Suprapubic skin (tissue), 4 donors: ENCODE results near the gene PPP4C. TPM values are rescaled to one million over a fixed set of nuclear protein-coding genes. Genes with fewer than 3 reads are reported as not detected.
A peak's percentile ranks its signal among the peaks of the same experiment; 100 is the strongest.
"Not testable (repeated sequence)": the region's sequence is repeated elsewhere in the genome, so short reads cannot be mapped to it uniquely, and the experiment has no call there.

ENCODE experiments used
- DNase-seq, 2 donors: peaks; one replicate each; pipeline ENCODE4 v3.0.0-alpha.2; 2019; ENCODE audit warnings: low spot score in 2 of 2
- H3K27ac ChIP-seq: fragments of 200-600 bp; sonication (generic); one replicate; pipeline ENCODE4 v1.5.1; 2019
- H3K27me3 ChIP-seq: fragments of 200-600 bp; sonication (generic); one replicate; pipeline ENCODE4 v1.5.1; 2019
- H3K36me3 ChIP-seq: fragments of 200-600 bp; sonication (generic); one replicate; pipeline ENCODE4 v1.5.1; 2019
- H3K4me1 ChIP-seq: fragments of 200-600 bp; sonication (generic); one replicate; pipeline ENCODE4 v1.5.1; 2019
- H3K4me3 ChIP-seq: fragments of 200-600 bp; sonication (generic); one replicate; pipeline ENCODE4 v1.5.1; 2019; ENCODE audit warnings: mild to moderate bottlenecking
- H3K9me3 ChIP-seq: fragments of 200-600 bp; sonication (generic); one replicate; pipeline ENCODE4 v1.5.1; 2019
- CTCF ChIP-seq, 2 donors: fragments of 200-600 bp in 1 of 2; fragments of 450-650 bp in 1 of 2; sonication (generic) in 1 of 2; IDR thresholded peaks; one replicate each; pipeline ENCODE4 v1.5.1; 2016 to 2019; ENCODE audit warnings: antibody characterized with exemption in 2 of 2, mild to moderate bottlenecking in 1 of 2, moderate library complexity in 1 of 2
- EP300 ChIP-seq: sonication (generic); formaldehyde crosslinking; IDR thresholded peaks from one replicate; pipeline ENCODE4 v1.6.1; 2017; ENCODE audit warnings: antibody characterized with exemption
- POLR2A ChIP-seq, 2 donors: fragments of 450-650 bp; IDR thresholded peaks; one replicate each; pipeline ENCODE4 v1.6.1; 2017; ENCODE audit warnings: antibody characterized with exemption in 2 of 2, mild to moderate bottlenecking in 2 of 2, moderate library complexity in 2 of 2
- POLR2AphosphoS5 ChIP-seq, 3 donors: sonication (generic); formaldehyde crosslinking; IDR thresholded peaks; one replicate each; pipeline ENCODE4 v1.6.1; 2017; ENCODE audit warnings: antibody characterized with exemption in 3 of 3
- WGBS: methylation state at CpG from one replicate; pipeline ENCODE4 v1.1.5; 2018; 5-methylcytosine and 5-hydroxymethylcytosine counted together
- total RNA-seq, 4 donors: library from RNA; depleted of rRNA; stranded (reverse); fragments of >200 nt; gene quantifications; one replicate each; pipeline ENCODE4 v1.1.0, GENCODE V29; 2016

Gene PPP4C
- total RNA-seq, 4 donors from 2014 or later, result 52.0 to 66.0 (median 61.2) TPM

- Histone ChIP-seq H3K27me3 (no peaks in the 10 kb centered on the region), H3K4me3 (peak overlapping the region; percentile 61), H3K27ac (peak overlapping the region; percentile 90), H3K36me3 (peaks cover 27% of the 10 kb centered on the region), H3K9me3 (no peaks in the 10 kb centered on the region), H3K4me1 (peaks cover 30% of the 10 kb centered on the region)
- DNase-seq, result peak in 1 of 2 donors; percentile 71
- 65% methylated on average over 17 of the region's 31 CpGs for WGBS
- no peak for TF ChIP-seq CTCF (IDR thresholded peaks at IDR 0.05)
- no peak for TF ChIP-seq POLR2A (IDR thresholded peaks at IDR 0.05)
- TF ChIP-seq POLR2AphosphoS5 (IDR thresholded peaks at IDR 0.05), result no peak
- no peak for TF ChIP-seq EP300
Measured at GRCh38 chr16:30121741-30122571, 46.2 kb downstream of the PPP4C start.

GRCh38 chr16:30122604-30123160 lies 46.9 kb downstream of the PPP4C start:
- peak in 1 of 2 donors; percentile 73 for DNase-seq
- peak overlapping the region; percentile 61 for H3K4me3 ChIP-seq
- H3K27ac ChIP-seq, result peak overlapping the region; percentile 90
- H3K9me3 ChIP-seq, result no peaks in the 10 kb centered on the region
- peaks cover 30% of the 10 kb centered on the region for H3K4me1 ChIP-seq
- 1% methylated on average over 11 of the region's 42 CpGs for WGBS
- TF ChIP-seq POLR2A (IDR thresholded peaks at IDR 0.05) (no peak), POLR2AphosphoS5 (IDR thresholded peaks at IDR 0.05) (no peak), CTCF (IDR thresholded peaks at IDR 0.05) (no peak), EP300 (no peak)
- H3K27me3 ChIP-seq, result no peaks in the 10 kb centered on the region
- peaks cover 20% of the 10 kb centered on the region for H3K36me3 ChIP-seq

GRCh38 chr16:30124985-30125379 lies 49.2 kb downstream of the PPP4C start:
- Histone ChIP-seq H3K9me3 (no peaks in the 10 kb centered on the region), H3K27me3 (no peaks in the 10 kb centered on the region), H3K27ac (peak overlapping the region; percentile 90), H3K4me1 (peaks cover 30% of the 10 kb centered on the region), H3K4me3 (no peak overlapping the region), H3K36me3 (no peaks in the 10 kb centered on the region)
- TF ChIP-seq POLR2A (IDR thresholded peaks at IDR 0.05), result no peak
- TF ChIP-seq POLR2AphosphoS5 (IDR thresholded peaks at IDR 0.05), result no peak
- TF ChIP-seq EP300, result no peak
- TF ChIP-seq CTCF (IDR thresholded peaks at IDR 0.05), result no peak
- 85% methylated on average over 4 of the region's 4 CpGs for WGBS
- DNase-seq, result no peak

GRCh38 chr16:30125690-30126089 lies 49.9 kb downstream of the PPP4C start:
- H3K36me3 ChIP-seq, H3K9me3 ChIP-seq, DNase-seq, H3K27ac ChIP-seq, H3K4me3 ChIP-seq, H3K27me3 ChIP-seq: not testable (repeated sequence)
- 93% methylated on average over 9 of the region's 9 CpGs for WGBS
- H3K4me1 ChIP-seq, result peaks cover 30% of the 10 kb centered on the region

GRCh38 chr16:30127993-30128392 lies 52.2 kb downstream of the PPP4C start:
- TF ChIP-seq POLR2A (IDR thresholded peaks at IDR 0.05) (no peak), POLR2AphosphoS5 (IDR thresholded peaks at IDR 0.05) (no peak), EP300 (no peak), CTCF (IDR thresholded peaks at IDR 0.05) (no peak)
- Histone ChIP-seq H3K4me3 (no peak overlapping the region), H3K9me3 (no peaks in the 10 kb centered on the region), H3K36me3 (no peaks in the 10 kb centered on the region), H3K27ac (no peak overlapping the region), H3K4me1 (peaks cover 18% of the 10 kb centered on the region), H3K27me3 (no peaks in the 10 kb centered on the region)
- DNase-seq, result no peak
- 90% methylated on average over 1 of the region's 1 CpG for WGBS
